Osteoblast (primary cell): ENCODE measurements around the gene SHISA7. TPM values are rescaled to one million over a fixed set of nuclear protein-coding genes. Genes with fewer than 3 reads are reported as not detected.
A peak's percentile ranks its signal among the peaks of the same experiment; 100 is the strongest.

Source experiments
- DNase-seq: peaks from one replicate; pipeline ENCODE4 v3.0.0; 2011; ENCODE audit warnings: low spot score, mixed read lengths; ENCODE audit not compliant: insufficient read length; ENCODE audit errors: missing footprints
- H2AFZ ChIP-seq: 2 replicates; pipeline ENCODE4 v1.6.0; 2011; ENCODE audit warnings: mild to moderate bottlenecking, low read length
- H3K27ac ChIP-seq: 2 replicates; pipeline ENCODE4 v1.5.1; 2011; ENCODE audit warnings: mild to moderate bottlenecking, low read depth, low read length, moderate library complexity
- H3K27me3 ChIP-seq: 2 replicates; pipeline ENCODE4 v1.6.0; 2012; ENCODE audit warnings: mild to moderate bottlenecking, control low read depth, inconsistent platforms, low read length, moderate library complexity; ENCODE audit not compliant: insufficient read depth
- H3K36me3 ChIP-seq: 2 replicates; pipeline ENCODE4 v1.5.1; 2011; ENCODE audit warnings: mild to moderate bottlenecking, low read length, control low read depth, moderate library complexity; ENCODE audit not compliant: insufficient read depth
- H3K4me1 ChIP-seq: 2 replicates; pipeline ENCODE4 v1.5.1; 2011; ENCODE audit warnings: mild to moderate bottlenecking, low read length, control low read depth, moderate library complexity; ENCODE audit not compliant: insufficient read depth
- H3K4me2 ChIP-seq: 2 replicates; pipeline ENCODE4 v1.6.0; 2011; ENCODE audit warnings: mild to moderate bottlenecking, low read length; ENCODE audit not compliant: insufficient read depth
- H3K4me3 ChIP-seq: fragments of 200-600 bp; sonication (generic); 3 replicates; pipeline ENCODE4 v1.5.1; 2012; ENCODE audit warnings: mild to moderate bottlenecking, low read length, inconsistent platforms; ENCODE audit not compliant: insufficient read depth
- H3K79me2 ChIP-seq: 2 replicates; pipeline ENCODE4 v1.6.0; 2012; ENCODE audit warnings: mild to moderate bottlenecking, low read length, control low read depth, inconsistent platforms; ENCODE audit not compliant: insufficient read depth
- H3K9me3 ChIP-seq: 2 replicates; pipeline ENCODE4 v1.5.1; 2011; ENCODE audit warnings: low read depth, low read length, control low read depth
- H4K20me1 ChIP-seq: 2 replicates; pipeline ENCODE4 v1.6.0; 2012; ENCODE audit warnings: mild to moderate bottlenecking, low read length, control low read depth; ENCODE audit not compliant: insufficient read depth
- CTCF ChIP-seq: IDR thresholded peaks from 2 replicates; pipeline ENCODE4 v1.5.1; 2011; ENCODE audit warnings: mild to moderate bottlenecking, low read depth, low read length, moderate library complexity; ENCODE audit errors: extremely low read depth
- total RNA-seq: library from RNA; depleted of rRNA; stranded (reverse); fragments of >200 nt; gene quantifications from 2 replicates; pipeline ENCODE4 v1.2.3, GENCODE V29; 2012

SHISA7 gene
- total RNA-seq, 1 donor: not detected

- Histone ChIP-seq H3K4me1 (peaks cover 17% of the 10 kb centered on the region), H4K20me1 (peaks cover 35% of the 10 kb centered on the region), H3K9me3 (no peaks in the 10 kb centered on the region), H2AFZ (no peak overlapping the region), H3K79me2 (peaks cover 11% of the 10 kb centered on the region), H3K4me2 (no peak overlapping the region), H3K27me3 (no peaks in the 10 kb centered on the region), H3K27ac (no peak overlapping the region), H3K36me3 (no peaks in the 10 kb centered on the region), H3K4me3 (no peak overlapping the region)
- no peak for DNase-seq
- no peak for TF ChIP-seq CTCF
Observed at GRCh38 chr19:55457683-55458457, 14.8 kb upstream of the SHISA7 start.

GRCh38 chr19:55456347-55456746 is 13.2 kb upstream of the SHISA7 start:
- H3K27ac ChIP-seq: no peak overlapping the region
- H3K4me3 ChIP-seq: no peak overlapping the region
- H3K4me2 ChIP-seq: no peak overlapping the region
- no peak for TF ChIP-seq CTCF
- H3K4me1 ChIP-seq: peaks cover 12% of the 10 kb centered on the region
- peaks cover 36% of the 10 kb centered on the region for H4K20me1 ChIP-seq
- peaks cover 10% of the 10 kb centered on the region for H3K79me2 ChIP-seq
- DNase-seq: no peak
- no peaks in the 10 kb centered on the region for H3K9me3 ChIP-seq
- no peak overlapping the region for H2AFZ ChIP-seq
- peaks cover 12% of the 10 kb centered on the region for H3K27me3 ChIP-seq
- no peaks in the 10 kb centered on the region for H3K36me3 ChIP-seq

GRCh38 chr19:55455576-55456235 is 12.6 kb upstream of the SHISA7 start:
- Histone ChIP-seq H3K4me3 (no peak overlapping the region), H3K79me2 (peaks cover 7% of the 10 kb centered on the region), H3K4me1 (peaks cover 10% of the 10 kb centered on the region), H3K36me3 (no peaks in the 10 kb centered on the region), H2AFZ (no peak overlapping the region), H3K4me2 (no peak overlapping the region), H3K27me3 (peaks cover 15% of the 10 kb centered on the region), H3K27ac (no peak overlapping the region), H4K20me1 (peaks cover 36% of the 10 kb centered on the region), H3K9me3 (no peaks in the 10 kb centered on the region)
- DNase-seq: no peak
- no peak for TF ChIP-seq CTCF

GRCh38 chr19:55454787-55455243 is 11.7 kb upstream of the SHISA7 start:
- no peaks in the 10 kb centered on the region for H3K36me3 ChIP-seq
- H3K4me2 ChIP-seq: no peak overlapping the region
- no peak overlapping the region for H3K4me3 ChIP-seq
- H3K27ac ChIP-seq: no peak overlapping the region
- TF ChIP-seq CTCF: peak; percentile 74
- H3K79me2 ChIP-seq: peaks cover 6% of the 10 kb centered on the region
- DNase-seq: peak; percentile 98
- peaks cover 36% of the 10 kb centered on the region for H4K20me1 ChIP-seq
- peaks cover 1% of the 10 kb centered on the region for H3K4me1 ChIP-seq
- no peaks in the 10 kb centered on the region for H3K9me3 ChIP-seq
- H3K27me3 ChIP-seq: peaks cover 22% of the 10 kb centered on the region
- H2AFZ ChIP-seq: no peak overlapping the region
